ENCODE results near the gene CNOT4.
"Not testable (repeated sequence)": the region's sequence is repeated elsewhere in the genome, so short reads cannot be mapped to it uniquely, and the experiment has no call there.

CNOT4 gene

DNA sequence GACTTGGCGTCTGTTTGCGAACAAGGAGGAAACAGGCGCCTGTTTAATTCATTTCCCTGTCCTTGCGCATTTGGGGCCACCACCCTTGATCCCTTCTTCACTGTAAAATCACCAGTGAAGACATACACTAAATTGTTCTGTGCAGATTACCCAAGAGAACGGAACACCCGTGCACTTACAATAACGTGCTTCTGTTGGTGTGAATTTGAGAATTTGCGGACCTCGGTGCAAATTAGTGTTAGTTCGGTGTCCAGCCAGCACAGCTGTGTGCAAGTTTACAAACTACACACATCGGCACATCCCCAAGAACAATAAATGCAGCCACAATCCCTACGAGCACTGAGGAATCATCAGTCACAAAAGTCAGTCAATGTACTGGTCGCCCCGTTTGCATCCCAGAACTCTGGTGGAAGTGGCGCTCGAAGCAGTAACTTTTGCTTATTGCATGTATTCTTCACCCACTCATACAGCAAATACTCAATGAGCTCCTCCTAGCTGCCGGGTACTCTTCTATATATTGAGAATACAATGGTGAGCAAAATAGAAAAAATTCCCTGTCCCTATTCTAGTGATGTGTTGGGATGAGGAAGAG lies 786 bp upstream of the CNOT4 start:
- DNase-seq (ENCODE audit: low read depth) = peak; percentile 59
- H3K4me3 ChIP-seq (ENCODE audit: low read depth, low read length) = peak overlapping the region; percentile 73
- no peak for TF ChIP-seq MYC (IDR thresholded peaks at IDR 0.05; ENCODE audit: low read depth, low read length)

DNA sequence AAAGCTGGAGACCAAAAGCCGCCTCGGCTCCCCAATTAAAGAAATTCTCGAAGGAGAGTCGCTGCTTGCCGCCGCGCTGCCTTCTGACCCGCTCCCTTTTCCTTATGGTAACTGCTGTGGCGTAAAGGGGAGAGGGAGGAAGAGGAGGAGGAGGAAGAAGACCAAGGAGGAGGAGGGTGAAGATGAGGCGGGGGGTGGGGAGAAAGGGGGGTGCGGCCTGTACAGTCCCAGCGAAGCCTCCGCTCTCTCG lies 388 bp downstream of the CNOT4 start:
- peak; percentile 84 for DNase-seq (ENCODE audit: low read depth)
- TF ChIP-seq, protein P1, sequence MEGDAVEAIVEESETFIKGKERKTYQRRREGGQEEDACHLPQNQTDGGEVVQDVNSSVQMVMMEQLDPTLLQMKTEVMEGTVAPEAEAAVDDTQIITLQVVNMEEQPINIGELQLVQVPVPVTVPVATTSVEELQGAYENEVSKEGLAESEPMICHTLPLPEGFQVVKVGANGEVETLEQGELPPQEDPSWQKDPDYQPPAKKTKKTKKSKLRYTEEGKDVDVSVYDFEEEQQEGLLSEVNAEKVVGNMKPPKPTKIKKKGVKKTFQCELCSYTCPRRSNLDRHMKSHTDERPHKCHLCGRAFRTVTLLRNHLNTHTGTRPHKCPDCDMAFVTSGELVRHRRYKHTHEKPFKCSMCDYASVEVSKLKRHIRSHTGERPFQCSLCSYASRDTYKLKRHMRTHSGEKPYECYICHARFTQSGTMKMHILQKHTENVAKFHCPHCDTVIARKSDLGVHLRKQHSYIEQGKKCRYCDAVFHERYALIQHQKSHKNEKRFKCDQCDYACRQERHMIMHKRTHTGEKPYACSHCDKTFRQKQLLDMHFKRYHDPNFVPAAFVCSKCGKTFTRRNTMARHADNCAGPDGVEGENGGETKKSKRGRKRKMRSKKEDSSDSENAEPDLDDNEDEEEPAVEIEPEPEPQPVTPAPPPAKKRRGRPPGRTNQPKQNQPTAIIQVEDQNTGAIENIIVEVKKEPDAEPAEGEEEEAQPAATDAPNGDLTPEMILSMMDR (IDR thresholded peaks at IDR 0.05; ENCODE audit: low read depth, low read length) = no peak
- TF ChIP-seq MYC (IDR thresholded peaks at IDR 0.05; ENCODE audit: low read depth, low read length) = 0 out of 2 replicates have a peak, but pooled peaks have one; percentile 26
- H3K4me3 ChIP-seq (ENCODE audit: low read depth, low read length) = peak overlapping the region; percentile 91

DNA sequence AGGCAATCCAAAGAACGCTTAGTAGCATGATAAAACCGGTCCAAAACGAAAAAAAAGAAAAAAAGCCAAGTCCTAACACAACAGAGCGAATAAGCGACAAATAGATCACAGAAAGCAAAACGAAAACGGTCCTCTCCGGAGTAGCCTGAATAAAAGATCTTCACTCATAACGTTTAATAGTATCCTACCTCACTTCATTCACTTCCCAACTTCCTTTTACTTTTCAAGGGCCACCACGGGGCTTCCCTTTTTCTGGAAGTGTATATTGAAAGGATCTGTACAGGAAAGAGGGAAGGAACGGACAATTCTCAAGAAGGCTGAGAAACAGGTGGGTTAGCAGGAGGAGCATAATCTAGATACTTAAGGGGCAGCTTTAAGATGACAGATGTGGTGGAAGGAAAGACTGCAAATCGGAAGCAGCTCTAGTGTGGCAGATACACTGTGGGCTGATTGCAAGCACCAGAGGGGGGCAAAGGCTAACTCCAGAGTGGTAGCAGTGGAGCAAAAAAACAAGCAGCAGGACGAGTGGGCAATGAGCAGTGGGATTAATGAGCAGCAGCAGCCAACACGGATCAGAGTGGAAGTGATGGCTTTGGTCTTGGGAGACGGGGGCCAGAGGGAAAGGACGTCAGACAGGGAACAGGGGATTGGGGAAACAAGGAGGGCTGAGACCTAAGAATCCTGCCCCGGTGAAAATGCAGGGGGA lies 866 bp downstream of the CNOT4 start:
- peak; percentile 77 for DNase-seq (ENCODE audit: low read depth)
- H3K4me3 ChIP-seq (ENCODE audit: low read depth, low read length) = peak overlapping the region; percentile 91
- no peak for TF ChIP-seq POLR2A (IDR thresholded peaks at IDR 0.05; ENCODE audit: extremely low read depth, insufficient read length)
- no peak for TF ChIP-seq MYC (IDR thresholded peaks at IDR 0.05; ENCODE audit: low read depth, low read length)
- TF ChIP-seq, protein P2, sequence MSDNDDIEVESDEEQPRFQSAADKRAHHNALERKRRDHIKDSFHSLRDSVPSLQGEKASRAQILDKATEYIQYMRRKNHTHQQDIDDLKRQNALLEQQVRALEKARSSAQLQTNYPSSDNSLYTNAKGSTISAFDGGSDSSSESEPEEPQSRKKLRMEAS (IDR thresholded peaks at IDR 0.05; ENCODE audit: low read depth, low read length) = no peak
- TF ChIP-seq, protein P1 (IDR thresholded peaks at IDR 0.05; ENCODE audit: low read depth, low read length) = no peak

DNA sequence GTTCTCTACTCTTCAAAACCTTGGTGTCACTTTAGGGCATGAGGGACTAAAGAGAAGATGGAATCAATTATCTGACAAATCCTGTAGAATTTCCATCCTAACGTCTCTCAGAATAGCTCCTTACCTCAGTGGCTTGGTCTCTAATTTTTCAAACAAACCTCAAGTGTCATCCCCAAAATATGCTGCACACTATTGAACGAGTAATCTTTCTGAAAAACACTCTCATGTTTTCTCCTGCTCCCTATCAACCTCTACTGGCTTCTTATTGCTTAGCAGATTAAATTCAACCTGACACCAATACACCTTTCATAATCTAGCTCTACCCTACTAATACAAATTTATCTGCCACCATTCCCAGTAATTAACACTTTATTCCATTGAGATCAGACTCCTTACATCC lies 8.5 kb downstream of the CNOT4 start:
- no peak for TF ChIP-seq MYC (IDR thresholded peaks at IDR 0.05; ENCODE audit: low read depth, low read length)
- TF ChIP-seq, protein P1 (IDR thresholded peaks at IDR 0.05; ENCODE audit: low read depth, low read length) = no peak
- DNase-seq (ENCODE audit: low read depth) = no peak
- H3K4me3 ChIP-seq (ENCODE audit: low read depth, low read length) = no peak overlapping the region

DNA sequence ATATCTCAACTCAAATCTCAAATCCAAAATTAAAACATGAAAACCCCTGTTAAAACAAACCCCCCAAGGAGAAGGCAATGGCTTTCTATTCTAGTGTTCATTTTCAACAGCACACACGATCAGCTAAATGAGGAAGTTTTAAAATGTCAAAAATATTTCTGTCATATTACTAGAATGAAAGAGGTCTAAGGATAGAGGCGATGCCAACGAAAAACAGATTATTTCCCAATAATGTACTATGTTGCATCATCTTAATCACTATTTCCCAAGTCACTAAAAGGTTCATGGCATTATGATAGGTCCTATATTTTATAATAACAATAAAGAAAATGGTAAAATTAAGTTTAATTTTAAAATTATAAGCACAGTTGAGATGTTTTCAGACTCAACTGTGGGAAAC lies 10.1 kb downstream of the CNOT4 start:
- TF ChIP-seq, protein P1 (IDR thresholded peaks at IDR 0.05; ENCODE audit: low read depth, low read length) = no peak
- TF ChIP-seq, protein P2 (IDR thresholded peaks at IDR 0.05; ENCODE audit: low read depth, low read length) = no peak
- TF ChIP-seq POLR2A (IDR thresholded peaks at IDR 0.05; ENCODE audit: extremely low read depth, insufficient read length) (no peak), MYC (IDR thresholded peaks at IDR 0.05; ENCODE audit: low read depth, low read length) (no peak)
- H3K4me3 ChIP-seq (ENCODE audit: low read depth, low read length) = peak overlapping the region; percentile 26
- peak; percentile 77 for DNase-seq (ENCODE audit: low read depth)

DNA sequence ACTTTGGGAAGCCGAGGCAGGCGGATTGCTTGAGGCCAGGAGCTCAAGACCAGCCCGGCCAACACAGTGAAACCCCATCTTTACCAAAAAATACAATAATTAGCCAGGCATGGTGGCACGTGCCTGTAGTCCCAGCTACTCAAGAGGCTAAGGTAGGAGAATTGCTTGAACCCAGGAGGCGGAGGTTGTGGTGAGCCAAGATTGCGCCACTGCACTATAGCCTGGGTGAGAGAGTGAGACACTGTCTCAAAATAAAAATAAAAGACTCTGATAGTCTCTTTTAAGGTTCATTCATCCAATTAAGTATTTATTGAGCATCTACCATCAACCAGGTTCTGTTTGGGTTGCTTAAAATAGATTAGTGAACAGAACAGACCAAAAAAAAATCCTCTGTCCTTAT lies 12.7 kb downstream of the CNOT4 start:
- DNase-seq (ENCODE audit: low read depth) = peak; percentile 59
- H3K4me3 ChIP-seq (ENCODE audit: low read depth, low read length) = not testable (repeated sequence)

DNA sequence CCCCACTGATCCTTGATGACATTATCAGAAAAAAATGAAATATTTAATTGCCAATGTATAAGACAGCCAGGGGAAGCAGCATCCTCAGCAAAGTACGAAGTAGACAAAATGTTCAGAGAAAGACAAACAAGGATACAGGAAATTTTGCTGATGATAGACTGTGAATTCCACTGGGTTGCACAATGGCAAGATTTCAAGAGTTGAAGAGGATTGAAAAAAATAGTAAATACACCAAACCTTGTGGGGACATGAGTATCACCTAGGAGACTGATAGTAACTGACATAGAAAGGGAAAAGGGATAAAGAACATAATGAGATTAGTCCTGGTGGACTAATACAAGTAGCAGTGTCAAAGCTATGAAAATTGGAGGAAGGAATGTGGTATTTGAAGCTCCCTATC lies 16.5 kb downstream of the CNOT4 start:
- TF ChIP-seq, protein P2 (IDR thresholded peaks at IDR 0.05; ENCODE audit: low read depth, low read length) = no peak
- TF ChIP-seq MYC (IDR thresholded peaks at IDR 0.05; ENCODE audit: low read depth, low read length) = no peak
- TF ChIP-seq POLR2A (IDR thresholded peaks at IDR 0.05; ENCODE audit: extremely low read depth, insufficient read length) = no peak
- TF ChIP-seq, protein P1 (IDR thresholded peaks at IDR 0.05; ENCODE audit: low read depth, low read length) = no peak
- DNase-seq (ENCODE audit: low read depth) = no peak
- no peak overlapping the region for H3K4me3 ChIP-seq (ENCODE audit: low read depth, low read length)
